ENCODE results near the gene ATP9B. TPM values are rescaled to one million over a fixed set of nuclear protein-coding genes. Genes with fewer than 3 reads are reported as not detected.

ATP9B gene
- total RNA-seq, 3 donors from 2014 or later (not counting 1 experiment from before 2014, with no cell fraction given) = 66.0 to 78.9 (median 68.0) TPM

GRCh38 chr18:79135924-79136323, 66.7 kb downstream of the ATP9B start:
- peaks cover 2% of the 10 kb centered on the region for H3K4me1 ChIP-seq (ENCODE audit: control insufficient read depth, insufficient read depth, low read length)
- Mint-ChIP-seq H3K36me3 (no peaks in the 10 kb centered on the region), H3K9me3 (no peaks in the 10 kb centered on the region), H3K4me1 (peaks cover 10 to 17% of the 10 kb centered on the region in 2 donors), H3K27me3 (ENCODE audit: low read depth in 2 of 2) (no peaks in the 10 kb centered on the region), H3K4me3 (no peak overlapping the region), H3K27ac (peak overlapping the region in 1 of 2 donors; percentile 49)
- no peak overlapping the region for H3K4me3 ChIP-seq (ENCODE audit: low read length)
- intact Hi-C loops (cut with micrococcal nuclease) = loop anchor here (5.0 kb wide), 1 partner anchor 69 kb away; the partner anchor contains the start of gene ATP9B
- no peaks in the 10 kb centered on the region for H3K27me3 ChIP-seq (ENCODE audit: control insufficient read depth, insufficient read depth, low read length)
- no peaks in the 10 kb centered on the region for H3K9me3 ChIP-seq (ENCODE audit: control insufficient read depth, insufficient read depth, low read length)
- no peak for TF ChIP-seq CTCF (IDR thresholded peaks at IDR 0.05)
- DNase-seq (no peak), ATAC-seq (no peak)
- no peak overlapping the region for H3K27ac ChIP-seq (ENCODE audit: low read length)
- no peaks in the 10 kb centered on the region for H3K36me3 ChIP-seq (ENCODE audit: control insufficient read depth, insufficient read depth, low read length)

GRCh38 chr18:79136742-79137141, 67.5 kb downstream of the ATP9B start:
- Mint-ChIP-seq H3K27me3 (ENCODE audit: low read depth in 2 of 2) (no peaks in the 10 kb centered on the region), H3K4me3 (no peak overlapping the region), H3K9me3 (no peaks in the 10 kb centered on the region), H3K4me1 (peaks cover 10 to 17% of the 10 kb centered on the region in 2 donors), H3K36me3 (no peaks in the 10 kb centered on the region), H3K27ac (peak overlapping the region; percentile 0 to 49)
- Histone ChIP-seq H3K4me1 (ENCODE audit: control insufficient read depth, insufficient read depth, low read length) (peaks cover 2% of the 10 kb centered on the region), H3K9me3 (ENCODE audit: control insufficient read depth, insufficient read depth, low read length) (no peaks in the 10 kb centered on the region), H3K27me3 (ENCODE audit: control insufficient read depth, insufficient read depth, low read length) (no peaks in the 10 kb centered on the region), H3K27ac (ENCODE audit: low read length) (no peak overlapping the region), H3K4me3 (ENCODE audit: low read length) (no peak overlapping the region), H3K36me3 (ENCODE audit: control insufficient read depth, insufficient read depth, low read length) (no peaks in the 10 kb centered on the region)
- ATAC-seq (peak in 1 of 3 donors; percentile 52), DNase-seq (no peak)
- 100% methylated on average over 2 of the region's 6 CpGs for WGBS (ENCODE audit: insufficient coverage)
- intact Hi-C loops (cut with micrococcal nuclease) = loop anchor here (5.0 kb wide), 1 partner anchor 69 kb away; the partner anchor contains the start of gene ATP9B
- TF ChIP-seq CTCF (IDR thresholded peaks at IDR 0.05) = no peak

- TF ChIP-seq CTCF (IDR thresholded peaks at IDR 0.05) = no peak
- 41% methylated on average over 4 of the region's 4 CpGs for WGBS (ENCODE audit: insufficient coverage)
- no peaks in the 10 kb centered on the region for H3K36me3 Mint-ChIP-seq
- Histone ChIP-seq H3K27ac (ENCODE audit: low read length) (no peak overlapping the region), H3K27me3 (ENCODE audit: control insufficient read depth, insufficient read depth, low read length) (no peaks in the 10 kb centered on the region), H3K4me3 (ENCODE audit: low read length) (no peak overlapping the region), H3K36me3 (ENCODE audit: control insufficient read depth, insufficient read depth, low read length) (no peaks in the 10 kb centered on the region), H3K9me3 (ENCODE audit: control insufficient read depth, insufficient read depth, low read length) (no peaks in the 10 kb centered on the region), H3K4me1 (ENCODE audit: control insufficient read depth, insufficient read depth, low read length) (peaks cover 2% of the 10 kb centered on the region)
- intact Hi-C loops (cut with micrococcal nuclease) = loop anchor here (1.0 to 5.0 kb wide), 3 partner anchors 17 to 72 kb away; partner anchors contain the start of gene ATP9B
- no peaks in the 10 kb centered on the region for H3K9me3 Mint-ChIP-seq
- H3K4me3 Mint-ChIP-seq = no peak overlapping the region
- H3K27ac Mint-ChIP-seq = peak overlapping the region; percentile 83 to 84
- ATAC-seq (peak; percentile 95 to 99 (median 97)), DNase-seq (peak; percentile 47 to 70)
- peaks cover 10 to 20% of the 10 kb centered on the region in 2 donors for H3K4me1 Mint-ChIP-seq
- no peaks in the 10 kb centered on the region for H3K27me3 Mint-ChIP-seq (ENCODE audit: low read depth in 2 of 2)
Measured at GRCh38 chr18:79139206-79139605, 70.0 kb downstream of the ATP9B start.

GRCh38 chr18:79147014-79147413, 77.8 kb downstream of the ATP9B start:
- no peaks in the 10 kb centered on the region for H3K9me3 ChIP-seq (ENCODE audit: control insufficient read depth, insufficient read depth, low read length)
- H3K27ac ChIP-seq (ENCODE audit: low read length) = no peak overlapping the region
- peaks cover 10% of the 10 kb centered on the region for H3K36me3 ChIP-seq (ENCODE audit: control insufficient read depth, insufficient read depth, low read length)
- peaks cover 17 to 27% of the 10 kb centered on the region in 2 donors for H3K4me1 Mint-ChIP-seq
- no peak overlapping the region for H3K4me3 Mint-ChIP-seq
- H3K4me1 ChIP-seq (ENCODE audit: control insufficient read depth, insufficient read depth, low read length) = peaks cover 6% of the 10 kb centered on the region
- no peaks in the 10 kb centered on the region for H3K9me3 Mint-ChIP-seq
- H3K27ac Mint-ChIP-seq = no peak overlapping the region
- DNase-seq (no peak), ATAC-seq (no peak)
- intact Hi-C loops (cut with micrococcal nuclease) = no loop called here
- 93% methylated on average over 4 of the region's 4 CpGs for WGBS (ENCODE audit: insufficient coverage)
- H3K27me3 ChIP-seq (ENCODE audit: control insufficient read depth, insufficient read depth, low read length) = no peaks in the 10 kb centered on the region
- no peaks in the 10 kb centered on the region for H3K27me3 Mint-ChIP-seq (ENCODE audit: low read depth in 2 of 2)
- no peak for TF ChIP-seq CTCF (IDR thresholded peaks at IDR 0.05)
- peaks cover 18% of the 10 kb centered on the region for H3K36me3 Mint-ChIP-seq
- no peak overlapping the region for H3K4me3 ChIP-seq (ENCODE audit: low read length)

All from natural killer cell (primary cell).